ENCODE data around the gene HAAO. TPM values are rescaled to one million over a fixed set of nuclear protein-coding genes. Genes with fewer than 3 reads are reported as not detected.
"Not testable (repeated sequence)": the region's sequence is repeated elsewhere in the genome, so short reads cannot be mapped to it uniquely, and the experiment has no call there.

Gene HAAO
- total RNA-seq, 4 donors from 2014 or later: 6.0 to 19.1 (median 9.8) TPM

GRCh38 chr2:42838133-42838532 is 45.8 kb upstream of the HAAO start:
- no peak overlapping the region for H3K27ac ChIP-seq
- 93 to 95% methylated on average over 3 of the region's 5 CpGs for WGBS, 2 donors (ENCODE audit: low coverage in 1 of 2)
- no peaks in the 10 kb centered on the region for H3K36me3 ChIP-seq
- H3K9me3 ChIP-seq: no peaks in the 10 kb centered on the region
- TF ChIP-seq POLR2AphosphoS5 (IDR thresholded peaks at IDR 0.05) (no peak), EP300 (IDR thresholded peaks at IDR 0.05) (no peak), CTCF (IDR thresholded peaks at IDR 0.05) (no peak), POLR2A (IDR thresholded peaks at IDR 0.05) (no peak)
- H3K27me3 ChIP-seq: no peaks in the 10 kb centered on the region
- H3K4me1 ChIP-seq: peaks cover 0 to 26% (median 8%) of the 10 kb centered on the region in 3 donors
- H3K4me3 ChIP-seq: no peak overlapping the region
- no peak for ATAC-seq

GRCh38 chr2:42835577-42836371 is 43.4 kb upstream of the HAAO start:
- no peaks in the 10 kb centered on the region for H3K9me3 ChIP-seq
- no peaks in the 10 kb centered on the region for H3K36me3 ChIP-seq
- peaks cover 0 to 10% (median 5%) of the 10 kb centered on the region in 3 donors for H3K4me1 ChIP-seq
- TF ChIP-seq POLR2AphosphoS5 (IDR thresholded peaks at IDR 0.05) (peak; percentile 62), CTCF (IDR thresholded peaks at IDR 0.05) (no peak), POLR2A (IDR thresholded peaks at IDR 0.05) (peak; percentile 11 to 33)
- peak overlapping the region in 3 of 4 donors; percentile 42 to 55 (median 53) for H3K27ac ChIP-seq
- 61 to 73% methylated on average over 4 to 5 of the region's 5 CpGs for WGBS, 2 donors (ENCODE audit: low coverage in 1 of 2)
- peak; percentile 95 for ATAC-seq
- no peak overlapping the region for H3K4me3 ChIP-seq
- no peaks in the 10 kb centered on the region for H3K27me3 ChIP-seq

GRCh38 chr2:42834161-42834560 is 41.8 kb upstream of the HAAO start:
- TF ChIP-seq POLR2AphosphoS5 (IDR thresholded peaks at IDR 0.05) (no peak), POLR2A (IDR thresholded peaks at IDR 0.05) (no peak), EP300 (IDR thresholded peaks at IDR 0.05) (no peak), CTCF (IDR thresholded peaks at IDR 0.05) (no peak)
- H3K4me3 ChIP-seq: no peak overlapping the region
- no peaks in the 10 kb centered on the region for H3K27me3 ChIP-seq
- WGBS, 2 donors (ENCODE audit: low coverage in 1 of 2): 82 to 83% methylated on average over 2 of the region's 7 CpGs
- H3K27ac ChIP-seq: no peak overlapping the region
- no peak for ATAC-seq
- peaks cover 0 to 15% (median 7%) of the 10 kb centered on the region in 3 donors for H3K4me1 ChIP-seq
- H3K9me3 ChIP-seq: no peaks in the 10 kb centered on the region
- no peaks in the 10 kb centered on the region for H3K36me3 ChIP-seq

- Histone ChIP-seq H3K36me3 (no peaks in the 10 kb centered on the region), H3K4me3 (no peak overlapping the region), H3K4me1 (peaks cover 0 to 34% (median 15%) of the 10 kb centered on the region in 3 donors), H3K9me3 (no peaks in the 10 kb centered on the region), H3K27ac (no peak overlapping the region), H3K27me3 (no peaks in the 10 kb centered on the region)
- 60 to 92% methylated on average over 4 to 5 of the region's 6 CpGs for WGBS, 2 donors (ENCODE audit: low coverage in 1 of 2)
- TF ChIP-seq CTCF (IDR thresholded peaks at IDR 0.05): no peak
- TF ChIP-seq POLR2A (IDR thresholded peaks at IDR 0.05): no peak
- TF ChIP-seq POLR2AphosphoS5 (IDR thresholded peaks at IDR 0.05): no peak
- no peak for TF ChIP-seq EP300 (IDR thresholded peaks at IDR 0.05)
- ATAC-seq: no peak
These were observed 39.9 kb upstream of the HAAO start for GRCh38 chr2:42832289-42832634.

DNA sequence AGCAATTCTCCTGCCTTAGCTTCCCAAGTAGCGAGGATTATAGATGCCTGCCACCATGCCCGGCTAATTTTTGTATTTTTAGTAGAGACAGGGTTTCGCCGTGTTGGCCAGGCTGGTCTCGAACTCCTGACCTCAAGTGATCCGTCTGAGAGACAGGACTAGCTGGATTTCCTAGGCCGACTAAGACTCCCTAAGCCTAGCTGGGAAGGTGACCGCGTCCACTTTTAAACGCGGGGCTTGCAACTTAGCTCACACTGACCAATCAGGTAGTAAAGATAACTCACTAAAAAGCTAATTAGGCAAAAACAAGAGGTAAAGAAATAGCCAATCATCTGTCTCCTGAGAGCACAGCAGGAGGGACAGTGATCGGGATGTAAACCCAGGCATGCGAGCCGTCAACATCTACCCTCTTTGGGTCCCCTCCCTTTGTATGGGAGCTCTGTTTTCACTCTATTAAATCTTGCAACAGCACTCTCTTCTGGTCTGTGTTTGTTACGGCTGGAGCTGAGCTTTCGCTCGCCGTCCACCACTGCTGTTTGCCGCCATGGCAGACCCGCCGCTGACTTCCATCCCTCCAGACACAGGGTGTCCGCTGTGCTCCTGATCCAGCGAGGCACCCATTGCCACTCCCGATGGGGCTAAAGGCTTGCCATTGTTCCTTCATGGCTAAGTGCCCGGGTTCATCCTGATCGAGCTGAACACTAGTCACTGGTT is 39.3 kb upstream of the HAAO start:
- H3K9me3 ChIP-seq: not testable (repeated sequence)
- 93 to 96% methylated on average over 13 to 14 of the region's 26 CpGs for WGBS, 2 donors (ENCODE audit: low coverage in 1 of 2)

More for the DNA sequence above, 39.3 kb upstream of the HAAO start:
- H3K27ac ChIP-seq, H3K27me3 ChIP-seq, H3K36me3 ChIP-seq, ATAC-seq, H3K4me3 ChIP-seq: not testable (repeated sequence)
- H3K4me1 ChIP-seq: peaks cover 0 to 35% (median 15%) of the 10 kb centered on the region in 3 donors
